Left renal pelvis (tissue), 4 donors: Measurements from ENCODE around the gene SERPINB1. TPM values are rescaled to one million over a fixed set of nuclear protein-coding genes. Genes with fewer than 3 reads are reported as not detected.

Source experiments
- DNase-seq, 4 donors: peaks; one replicate each; pipeline ENCODE4 v3.0.0-alpha.2; 2013; ENCODE audit warnings: low read depth in 4 of 4, low spot score in 3 of 4
- polyA plus RNA-seq, 4 donors: library from polyadenylated mRNA; unstranded; fragments of 120-200 nt; gene quantifications; one replicate each; pipeline ENCODE4 v1.2.1, GENCODE V29; 2013; ENCODE audit not compliant: insufficient read length in 4 of 4

SERPINB1 gene
- polyA plus RNA-seq, 4 donors, result 21.2 to 26.9 (median 23.6) TPM

DNA sequence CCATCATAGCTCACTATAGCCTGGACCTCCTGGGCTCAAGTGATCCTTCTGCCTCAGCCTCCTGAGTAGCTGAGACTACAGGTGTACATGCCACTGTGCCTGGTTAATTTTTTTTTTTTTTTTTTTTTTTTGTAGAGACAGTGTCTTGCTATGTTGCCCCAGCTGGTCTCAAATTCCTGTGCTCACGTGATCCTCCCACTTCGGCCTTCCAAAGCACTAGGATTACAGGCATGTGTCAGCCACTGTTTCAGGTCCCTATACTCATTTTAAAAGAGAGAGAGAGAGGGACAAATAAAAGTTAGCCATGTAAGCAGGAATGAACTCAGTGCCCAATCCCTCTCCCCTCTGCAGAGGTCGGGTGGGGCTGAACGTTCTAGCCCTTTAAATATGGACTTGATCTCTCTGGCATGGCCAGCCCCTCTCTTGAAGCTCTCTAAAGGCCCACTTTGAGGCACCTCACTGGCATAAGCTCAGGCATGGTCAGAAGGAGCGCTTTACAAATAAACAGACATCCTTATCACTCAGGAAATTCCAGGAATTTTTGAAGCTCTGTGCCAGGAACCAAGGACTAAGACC, 9.0 kb upstream of the SERPINB1 start:
- no peak for DNase-seq

DNA sequence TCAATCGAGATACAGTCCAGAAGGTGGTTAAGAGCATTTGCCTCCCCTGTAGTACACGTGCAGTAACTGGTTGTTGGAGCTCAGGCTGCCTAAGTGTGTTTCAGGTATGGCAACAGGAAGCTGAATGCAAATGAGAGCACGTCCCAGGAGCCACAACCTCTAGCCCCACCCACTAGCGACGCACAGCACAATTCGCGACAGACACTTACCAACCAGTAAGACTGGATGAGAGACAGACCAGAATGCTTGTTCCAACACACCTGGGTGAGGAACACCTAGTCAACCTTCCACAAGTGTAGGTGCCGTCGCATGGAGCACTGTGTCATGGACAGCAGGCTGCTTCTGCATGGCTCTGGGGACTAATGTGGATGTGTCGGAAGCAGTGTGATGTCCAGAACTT, 7.2 kb upstream of the SERPINB1 start:
- no peak for DNase-seq

DNA sequence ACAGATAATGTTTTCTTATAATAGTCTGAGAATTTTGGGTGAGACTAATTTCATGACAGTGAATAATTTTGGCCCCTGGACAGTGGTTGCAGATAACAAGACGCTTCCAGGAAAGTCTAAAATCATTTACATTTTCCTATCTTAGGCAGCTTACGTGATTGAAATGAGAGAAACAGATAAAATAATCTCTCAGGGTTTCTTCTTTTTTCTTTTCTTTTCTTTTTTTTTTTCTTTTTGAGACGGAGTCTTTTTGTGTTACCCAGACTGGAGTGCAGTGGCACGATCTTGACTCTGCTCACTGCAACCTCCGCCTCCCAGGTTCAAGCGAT, 4.2 kb upstream of the SERPINB1 start:
- no peak for DNase-seq

DNA sequence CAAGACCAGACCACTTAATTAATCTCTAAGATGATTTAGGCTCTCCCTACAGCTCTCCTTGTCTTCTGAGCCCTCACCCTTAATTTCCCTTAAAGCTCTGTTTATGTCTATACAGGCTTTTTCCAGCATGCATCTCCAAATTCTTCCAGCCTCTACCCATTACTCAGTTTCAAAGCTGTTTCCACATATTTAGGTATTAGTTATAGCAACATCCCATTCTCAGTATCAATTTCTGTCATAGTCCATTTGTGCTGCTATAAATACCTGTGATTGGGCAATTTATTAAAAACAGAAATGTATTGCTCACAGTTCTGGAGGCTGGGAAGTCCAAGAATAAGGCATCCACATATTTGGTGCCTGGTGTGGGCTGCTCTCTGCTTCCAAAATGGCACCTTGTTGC, 2.3 kb upstream of the SERPINB1 start:
- DNase-seq, result no peak

DNA sequence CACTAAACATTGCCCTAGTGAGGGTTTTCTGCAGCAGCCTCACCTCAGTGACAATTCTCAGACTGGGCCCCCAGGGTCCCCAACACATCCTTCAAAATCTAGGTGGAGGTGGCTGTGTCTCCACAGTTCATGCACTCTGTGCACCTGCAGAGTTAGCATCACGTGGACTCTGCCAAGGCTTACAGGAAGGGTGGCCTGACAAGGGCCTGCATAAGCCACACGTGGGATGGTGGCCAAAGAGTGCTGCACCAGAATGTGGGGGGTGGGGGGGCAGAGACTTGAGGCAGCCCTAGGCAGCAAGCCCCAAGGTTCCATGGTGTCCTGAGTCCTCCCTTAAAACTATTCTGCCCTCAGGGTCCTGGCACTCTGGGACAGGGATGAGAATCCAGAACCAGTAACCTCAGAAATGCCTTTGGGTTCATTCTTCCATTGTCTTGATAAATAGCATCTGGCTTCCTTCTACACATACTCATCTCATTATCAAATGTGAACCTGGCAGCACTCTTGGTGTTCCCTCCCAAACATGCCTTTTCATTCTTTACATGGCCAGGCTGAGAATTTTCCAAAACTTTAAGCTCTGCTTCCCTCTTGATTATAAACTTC, 1.6 kb upstream of the SERPINB1 start:
- no peak for DNase-seq

DNA sequence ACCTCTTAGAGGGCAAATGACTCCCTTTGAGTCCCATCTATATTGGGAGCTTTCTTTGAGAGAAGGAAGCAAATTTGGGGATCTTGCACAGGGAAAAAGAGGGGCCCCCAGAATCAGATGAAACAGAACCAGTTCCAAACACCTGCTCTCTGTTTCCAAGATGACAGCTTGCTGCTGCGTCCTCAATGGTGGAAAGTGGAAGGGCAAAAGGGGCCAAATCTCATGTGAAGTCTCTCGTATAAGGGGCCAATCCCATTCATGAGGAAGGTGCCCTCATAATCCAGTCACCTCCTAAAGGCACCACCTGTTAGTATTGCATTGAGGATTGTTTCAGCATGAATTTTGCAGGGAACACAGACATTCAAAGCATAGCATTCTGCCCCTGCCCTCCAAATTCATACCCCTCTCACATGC, 483 bp upstream of the SERPINB1 start:
- no peak for DNase-seq

DNA sequence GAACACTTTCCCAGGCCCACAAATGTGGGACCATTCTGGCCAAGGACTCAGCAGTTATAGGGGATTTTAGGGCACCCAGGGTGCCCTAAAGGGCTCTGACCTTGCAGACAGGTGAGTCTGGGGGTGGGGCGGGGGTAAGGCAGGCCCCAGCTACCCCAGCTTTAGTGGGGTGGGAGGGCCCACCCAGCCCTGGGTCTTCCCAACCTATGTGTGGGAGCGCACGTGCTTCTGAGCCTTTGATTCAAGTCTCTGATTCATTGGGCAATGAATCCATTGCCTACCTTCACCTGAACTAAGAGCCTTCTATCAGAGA, 958 bp downstream of the SERPINB1 start:
- no peak for DNase-seq

DNA sequence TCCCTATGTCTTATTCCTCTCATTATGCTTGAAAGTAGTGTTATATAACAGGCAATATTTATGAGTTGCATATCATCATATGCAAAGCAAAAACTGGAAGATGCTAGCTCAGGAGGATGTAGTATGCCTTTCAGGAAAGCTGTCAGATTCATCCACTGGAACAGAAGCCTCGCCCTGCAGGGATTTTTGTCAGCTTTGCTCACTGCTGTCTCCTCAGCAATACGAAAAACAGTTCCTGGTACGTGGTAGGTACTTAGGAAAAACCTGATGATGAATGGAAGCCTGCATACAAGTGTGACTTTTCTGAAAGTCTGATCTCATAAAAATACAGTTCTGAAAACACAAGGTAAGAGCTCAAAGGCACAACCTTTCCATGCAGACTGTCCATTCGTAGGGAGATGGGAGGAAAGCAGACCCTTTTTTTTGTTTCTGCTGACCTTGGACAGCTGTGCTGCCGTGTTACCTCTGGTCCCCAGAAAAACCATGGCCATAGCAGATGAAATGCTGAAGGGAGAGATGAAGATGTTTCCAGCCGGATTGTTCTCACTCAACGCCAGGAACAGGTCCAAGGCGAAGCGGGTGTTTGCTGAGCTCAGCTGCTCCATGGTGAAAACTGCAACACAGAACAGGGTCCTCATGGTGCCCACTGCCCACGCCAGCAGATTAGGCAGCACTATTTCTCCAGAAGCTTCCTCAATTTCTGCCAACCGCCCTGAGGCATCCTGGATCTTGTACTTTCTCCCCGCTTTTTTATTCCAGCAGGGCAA, 1.5 kb downstream of the SERPINB1 start:
- no peak for DNase-seq

DNA sequence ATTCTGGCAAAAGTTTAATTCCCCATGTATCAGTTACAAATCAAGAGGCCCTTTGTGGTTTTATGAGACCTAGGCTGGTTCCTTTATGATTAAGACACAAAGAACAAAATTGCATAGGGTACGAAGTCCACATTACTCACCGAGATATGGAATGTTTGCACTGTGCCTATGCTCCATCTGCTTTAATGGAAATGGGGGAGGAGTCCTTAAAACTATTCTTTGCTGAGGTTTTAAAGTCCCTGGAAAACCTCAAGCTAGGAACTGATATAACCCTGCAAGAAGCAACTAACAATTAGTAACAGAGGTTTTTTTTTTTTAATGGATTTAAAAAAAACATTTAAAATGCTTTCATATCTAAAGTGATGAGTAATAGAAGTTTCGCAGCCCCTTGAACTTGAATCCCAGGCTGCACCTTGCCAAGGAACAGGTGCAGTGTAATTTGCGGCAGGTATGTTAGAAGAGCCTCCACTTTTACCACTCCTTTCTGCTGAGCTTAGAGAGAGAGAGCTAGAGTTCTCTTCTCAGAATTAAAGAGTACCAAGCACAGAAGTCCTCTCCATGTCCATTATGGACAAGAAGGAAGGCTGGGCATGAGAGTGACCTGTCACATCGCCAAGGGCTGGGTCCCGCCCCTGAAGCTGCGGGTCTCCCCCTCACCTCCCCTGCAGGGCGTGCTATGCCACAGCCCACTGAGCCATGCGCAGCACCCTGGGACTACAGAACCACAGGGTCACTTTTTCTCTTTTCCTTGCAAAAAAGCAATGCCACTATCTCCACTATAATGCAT, 2.3 kb downstream of the SERPINB1 start:
- DNase-seq, result no peak

DNA sequence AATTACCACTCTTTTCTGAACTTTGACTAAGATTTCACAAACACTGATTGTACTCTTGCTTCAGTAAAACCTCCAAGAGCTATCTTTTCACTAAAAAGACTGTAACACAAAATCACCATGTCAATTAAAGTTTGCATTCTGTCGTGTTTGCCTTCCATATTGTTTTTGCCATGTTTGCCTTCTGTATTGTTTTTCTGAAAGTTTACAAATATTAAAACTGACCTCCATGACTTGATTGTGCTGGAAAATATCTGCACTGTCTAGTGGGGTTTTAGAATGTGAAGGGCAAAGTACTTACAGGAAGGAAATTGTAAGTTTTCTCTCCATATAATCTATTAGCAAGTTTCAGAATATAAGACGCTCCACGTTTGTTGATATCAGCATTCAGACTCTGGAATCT, 3.4 kb downstream of the SERPINB1 start:
- DNase-seq, result no peak

DNA sequence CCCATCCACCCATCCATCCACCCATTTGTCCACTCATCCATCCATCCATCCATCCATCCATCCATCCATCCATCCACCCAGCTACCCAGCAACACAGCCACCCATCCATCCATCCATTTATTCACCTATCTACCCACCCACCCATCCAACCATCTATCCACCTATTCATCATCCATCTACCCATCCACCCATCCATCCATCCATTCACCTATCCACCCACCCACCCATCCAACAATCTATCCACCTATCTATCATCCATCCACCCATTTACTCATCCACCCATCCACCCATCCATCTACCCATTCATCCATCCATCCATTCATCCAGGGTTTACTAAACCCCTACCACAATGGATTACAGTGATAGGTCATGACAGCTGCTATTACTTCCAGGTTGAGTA, 7.4 kb downstream of the SERPINB1 start:
- no peak for DNase-seq

DNA sequence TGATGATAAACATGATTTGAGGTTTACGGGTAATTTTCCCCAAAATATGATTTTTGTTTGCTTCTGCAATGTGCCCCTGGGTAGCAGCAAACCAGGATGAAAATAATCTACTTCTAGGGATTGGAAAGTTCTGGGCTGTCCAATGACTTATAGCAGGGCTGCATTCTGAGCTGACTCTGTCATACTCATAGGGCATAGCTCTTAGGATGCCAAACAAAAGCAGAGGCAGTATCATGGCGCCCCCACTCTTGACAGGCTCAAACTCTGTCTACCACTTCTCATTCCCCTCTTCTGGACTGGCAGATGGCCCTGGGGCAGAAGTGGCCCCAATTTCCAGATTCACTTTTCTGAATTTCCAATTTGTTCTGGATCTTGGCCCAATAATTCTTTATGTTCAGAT, 10.3 kb downstream of the SERPINB1 start:
- no peak for DNase-seq

DNA sequence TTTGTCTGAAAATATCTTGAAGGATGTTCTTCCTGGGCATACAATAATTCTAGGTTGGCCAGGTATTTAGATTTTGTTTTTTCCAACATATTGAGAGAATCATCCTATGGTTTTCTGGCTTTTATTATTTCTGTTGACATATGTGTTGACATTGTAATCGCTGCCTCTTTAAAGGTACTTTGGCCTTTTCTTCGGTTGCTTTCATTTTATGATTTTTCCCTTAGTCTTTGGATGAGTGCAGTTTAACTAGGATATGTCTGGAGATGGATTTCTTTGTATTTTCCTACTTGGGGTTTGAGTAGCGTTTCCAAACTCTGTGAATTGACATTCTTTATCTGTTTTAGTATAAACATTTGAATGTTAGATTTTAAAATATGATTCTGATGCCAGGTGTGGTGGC, 11.5 kb downstream of the SERPINB1 start:
- DNase-seq, result no peak

DNA sequence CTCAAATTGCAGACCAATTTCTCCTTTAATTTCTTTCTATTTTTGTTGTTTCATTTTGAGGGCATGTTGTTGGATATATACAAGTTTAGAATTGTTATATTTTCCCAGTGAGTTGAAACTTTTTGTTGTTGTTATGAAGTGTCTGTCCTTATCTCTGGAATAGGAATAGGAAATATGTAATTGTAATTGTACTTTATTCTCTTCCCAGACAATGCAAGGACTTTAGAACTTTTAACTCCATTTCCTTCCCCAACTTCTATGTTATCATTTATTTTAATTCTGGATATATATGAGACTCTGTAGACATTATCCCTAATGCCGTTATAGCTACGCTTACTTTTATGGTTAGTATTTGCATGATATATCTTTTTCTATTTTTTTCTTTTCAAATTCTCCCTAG, 12.4 kb downstream of the SERPINB1 start:
- DNase-seq, result no peak

DNA sequence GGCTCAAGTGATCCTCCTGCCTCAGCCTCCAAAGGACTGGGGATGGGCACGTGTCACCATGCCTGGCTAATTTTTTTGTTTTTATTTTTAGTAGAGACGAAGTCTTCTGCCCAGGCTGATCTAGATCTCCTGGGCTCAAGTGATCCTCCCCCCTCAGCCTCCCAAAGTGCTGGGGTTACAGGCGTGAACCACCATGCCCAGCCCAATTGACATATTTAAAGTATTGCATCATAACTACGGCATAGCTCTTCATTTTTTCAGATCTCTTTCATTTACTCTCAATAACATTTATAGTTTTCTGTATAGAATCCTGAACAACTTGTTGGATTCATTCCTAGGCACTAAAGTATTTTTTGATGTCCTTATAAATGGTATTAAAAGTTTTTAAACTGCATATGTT, 13.0 kb downstream of the SERPINB1 start:
- no peak for DNase-seq

DNA sequence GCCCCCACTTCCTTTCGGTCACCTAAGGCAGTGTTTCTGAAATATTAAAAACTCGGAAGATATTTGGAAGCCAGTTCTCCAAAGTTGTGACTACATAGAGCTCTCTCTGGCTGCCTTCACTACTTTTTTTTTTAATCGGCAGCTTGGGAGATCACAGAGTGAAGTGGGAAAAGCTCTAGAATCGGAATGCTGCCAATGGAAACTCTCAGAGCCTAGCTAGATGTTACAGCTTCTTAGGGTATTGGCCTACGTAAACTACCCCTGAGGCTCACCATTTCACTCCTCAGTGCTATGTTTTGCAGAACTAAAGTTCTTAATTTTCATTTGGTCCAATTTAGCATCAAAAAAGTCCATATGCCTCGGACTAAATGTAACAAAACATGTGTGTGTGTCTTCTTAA, 14.5 kb downstream of the SERPINB1 start:
- DNase-seq, result no peak

DNA sequence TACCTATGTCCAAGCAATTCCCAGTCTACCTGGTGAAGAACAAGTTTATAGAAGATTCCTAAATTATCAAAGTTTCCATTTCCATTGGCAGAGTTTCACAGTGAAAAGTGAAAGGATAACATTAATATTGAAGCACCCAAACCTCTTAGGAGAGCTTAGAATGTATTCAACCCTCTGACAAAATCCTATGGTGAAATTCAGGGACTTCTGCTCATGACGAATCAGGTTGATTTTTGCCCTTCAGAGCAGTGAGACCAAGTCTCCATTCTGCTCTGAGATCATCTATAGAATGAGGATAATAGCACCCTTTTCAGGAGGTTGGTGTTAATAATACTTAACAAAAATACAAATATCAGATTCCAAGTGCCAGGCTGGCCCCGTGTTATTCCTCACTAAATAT, 15.5 kb downstream of the SERPINB1 start:
- no peak for DNase-seq

DNA sequence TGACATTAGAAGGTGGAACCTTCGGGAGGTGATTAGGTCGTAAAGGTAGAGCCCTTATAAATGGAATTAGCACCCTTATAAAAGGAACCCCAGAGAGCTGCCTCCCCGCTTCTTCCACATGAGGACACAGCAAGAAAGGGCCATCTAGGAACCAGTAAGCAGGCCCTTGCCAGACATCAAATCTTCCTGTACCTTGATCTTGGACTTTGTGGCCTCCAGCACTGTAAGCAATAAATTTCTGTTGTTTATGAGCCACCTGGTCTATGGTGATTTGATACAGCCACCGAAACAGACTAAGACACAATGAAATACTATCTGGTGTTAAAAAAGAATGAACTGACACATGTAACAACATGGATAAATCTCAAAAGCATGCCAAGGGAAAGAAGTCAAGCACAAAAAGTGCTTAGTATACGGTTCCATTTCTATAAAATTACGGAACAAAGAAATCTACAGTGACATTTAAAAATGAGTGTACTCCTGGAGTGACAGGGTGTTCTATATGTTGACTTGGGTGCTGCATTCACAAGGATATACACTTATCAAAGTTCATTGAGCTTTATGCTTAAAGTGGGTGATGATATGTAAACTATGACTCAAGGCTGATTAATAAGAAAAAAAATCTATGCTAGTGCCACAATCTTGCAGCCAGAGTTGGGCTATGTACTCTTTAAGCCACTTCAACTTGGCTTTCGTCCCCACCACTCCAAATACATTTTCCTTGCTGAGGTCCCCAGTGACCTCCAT, 18.4 kb downstream of the SERPINB1 start:
- peak in 1 of 4 donors; percentile 56 for DNase-seq

DNA sequence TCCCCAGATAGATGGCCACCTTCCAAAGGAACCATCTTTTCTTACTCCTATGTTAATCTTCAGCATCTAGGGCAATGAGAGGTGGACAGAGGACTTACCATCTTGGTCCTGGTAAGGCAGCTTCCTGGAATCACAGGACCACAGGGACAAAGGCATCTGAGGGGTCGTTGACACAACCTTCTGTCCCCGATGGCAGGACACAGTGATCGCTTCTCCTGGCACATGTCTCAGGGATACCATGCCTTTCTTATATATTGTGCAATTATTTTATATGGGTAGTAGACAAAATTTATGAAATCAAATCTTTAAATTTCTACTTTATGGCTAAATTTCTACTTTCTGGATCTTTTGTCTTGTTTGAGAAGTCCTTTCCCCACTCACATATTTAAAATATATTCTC, 20.1 kb downstream of the SERPINB1 start:
- no peak for DNase-seq

DNA sequence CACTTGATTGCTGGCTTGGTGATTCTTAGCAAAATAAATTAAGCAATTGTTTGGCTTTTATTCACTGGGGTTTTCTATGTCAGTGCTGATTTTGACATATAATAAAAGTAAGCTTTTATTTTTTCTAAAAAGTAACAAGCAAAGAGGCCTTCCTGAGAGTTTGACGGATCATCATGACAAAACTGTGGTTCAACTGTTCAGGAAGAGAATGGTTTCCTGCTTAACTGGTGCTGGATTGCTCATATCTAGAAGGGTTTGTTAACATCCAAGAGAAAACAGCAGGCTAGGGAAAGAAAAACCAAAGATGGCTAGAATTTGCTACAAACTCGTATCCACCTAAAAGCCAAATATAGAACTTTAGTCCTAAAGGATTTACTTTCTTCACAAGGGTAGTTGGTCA, 21.2 kb downstream of the SERPINB1 start:
- no peak for DNase-seq

DNA sequence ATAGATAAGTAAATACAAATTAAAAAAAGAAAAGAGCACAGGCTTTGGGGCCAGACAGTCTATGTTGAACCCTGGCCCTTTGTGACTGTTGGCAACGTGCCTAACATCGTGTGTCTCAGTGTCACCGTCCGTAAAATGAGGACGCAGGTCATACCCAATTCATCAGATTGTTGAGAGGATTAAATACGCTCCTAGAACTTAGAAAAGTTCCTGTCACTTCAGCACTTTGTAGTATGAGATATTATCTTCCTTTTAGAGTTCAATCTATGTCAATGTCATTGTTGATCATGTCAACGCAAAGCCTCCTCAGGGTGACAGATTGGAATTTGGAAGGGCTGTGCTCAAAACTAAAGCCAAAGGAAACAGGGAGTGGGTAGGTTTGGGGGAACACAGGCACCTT, 21.7 kb downstream of the SERPINB1 start:
- DNase-seq, result no peak
